SKM-1 treated with dmso at 0.1 percent for 144 hours (cell line): Measurements from ENCODE around the gene CREB3.

Experiments used
- DNase-seq: peaks from one replicate; lab custom pipeline; 2025; ENCODE audit not compliant: unreplicated experiment; lab: John Stamatoyannopoulos, UW

Gene CREB3

DNA sequence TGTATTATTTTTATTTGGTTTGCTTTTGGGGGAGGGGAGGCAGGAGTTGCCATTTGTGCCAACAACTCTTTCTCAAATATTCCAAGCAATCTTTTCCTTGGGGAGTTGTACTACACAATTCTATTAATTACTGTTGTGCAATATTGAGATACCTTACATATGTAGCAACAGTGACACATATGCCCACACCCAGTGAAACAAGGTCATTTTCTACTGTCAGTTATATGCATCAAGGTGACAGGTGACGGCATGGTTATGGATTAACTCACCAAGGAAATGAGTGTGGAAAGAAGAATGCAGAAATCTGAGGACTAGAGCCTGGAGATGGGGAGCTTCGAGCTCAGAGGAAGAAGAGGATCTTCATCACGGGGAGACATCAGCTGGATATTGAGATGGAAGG is 39.5 kb downstream of the CREB3 start:
- DNase-seq: no peak

DNA sequence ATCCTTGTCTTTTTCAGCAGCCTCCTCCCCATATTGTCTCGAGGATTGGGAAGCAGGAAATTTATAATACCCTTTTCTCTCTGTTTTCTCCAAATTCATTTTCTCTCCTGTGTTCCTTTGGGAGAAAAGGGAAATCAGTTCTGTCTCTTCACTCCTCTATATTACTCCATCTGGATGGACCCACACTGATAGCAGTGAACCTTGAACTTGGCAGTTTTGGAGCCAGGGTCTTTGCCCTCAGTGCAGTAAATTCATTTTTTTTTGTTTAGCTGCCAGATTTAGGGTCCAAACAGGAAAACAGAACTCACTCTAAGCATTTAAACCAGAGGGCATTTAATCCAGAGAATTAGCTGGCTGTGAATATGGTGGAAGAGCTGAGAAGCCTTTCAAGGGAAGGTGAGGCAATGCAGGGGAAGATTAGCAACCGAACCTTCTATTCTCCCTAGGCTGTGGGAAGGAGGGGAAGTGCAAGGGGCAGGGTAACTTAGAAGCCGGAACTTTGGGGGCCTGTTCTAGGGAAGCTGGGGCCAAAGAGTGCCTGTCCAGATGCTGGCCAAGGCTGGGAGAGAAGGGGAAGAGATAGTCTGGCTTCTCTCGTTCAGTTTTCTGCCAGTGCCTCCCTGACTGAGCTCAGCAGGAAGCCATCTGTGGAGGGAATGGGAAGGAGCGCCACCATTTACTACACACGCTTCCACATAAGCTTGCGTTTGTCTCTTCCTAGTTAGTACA is 42.6 kb downstream of the CREB3 start:
- peak; percentile 69 for DNase-seq

DNA sequence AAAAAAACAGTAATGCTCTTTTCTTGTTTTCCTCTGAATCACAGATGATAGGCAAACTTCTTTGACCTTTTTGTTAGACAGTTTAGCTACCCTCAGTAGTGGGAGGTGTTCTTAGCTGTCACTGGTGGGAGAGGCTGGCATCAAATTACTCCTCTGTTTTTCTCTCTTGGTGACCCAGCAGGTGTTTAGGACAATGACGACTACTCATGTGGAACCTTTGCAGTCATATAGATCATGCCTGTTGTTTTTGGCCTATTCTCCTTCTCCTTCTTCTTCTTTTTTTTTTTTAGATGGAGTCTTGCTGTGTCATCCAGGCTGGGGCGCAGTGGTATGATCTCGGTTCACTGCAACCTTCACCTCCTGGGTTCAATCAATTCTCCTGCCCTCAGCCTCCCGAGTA is 43.6 kb downstream of the CREB3 start:
- DNase-seq: no peak

DNA sequence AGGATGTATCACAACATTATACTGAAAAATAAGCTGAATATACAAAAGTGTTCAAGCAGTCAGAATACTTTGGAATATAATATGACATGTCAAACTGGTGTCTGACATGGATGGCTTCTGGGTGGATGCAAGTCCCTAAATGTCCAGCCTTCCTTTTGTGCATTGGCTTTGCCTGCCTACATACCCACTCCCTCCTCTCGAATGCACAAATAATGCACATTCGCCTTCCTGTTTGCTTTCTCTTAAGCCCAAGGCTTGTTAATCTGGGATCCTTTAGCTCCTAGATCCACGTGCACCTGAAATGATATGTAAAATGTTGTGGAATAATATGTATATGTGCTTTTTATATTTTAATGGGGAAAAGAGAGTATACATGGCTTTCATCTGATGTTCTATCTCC is 46.0 kb downstream of the CREB3 start:
- no peak for DNase-seq

DNA sequence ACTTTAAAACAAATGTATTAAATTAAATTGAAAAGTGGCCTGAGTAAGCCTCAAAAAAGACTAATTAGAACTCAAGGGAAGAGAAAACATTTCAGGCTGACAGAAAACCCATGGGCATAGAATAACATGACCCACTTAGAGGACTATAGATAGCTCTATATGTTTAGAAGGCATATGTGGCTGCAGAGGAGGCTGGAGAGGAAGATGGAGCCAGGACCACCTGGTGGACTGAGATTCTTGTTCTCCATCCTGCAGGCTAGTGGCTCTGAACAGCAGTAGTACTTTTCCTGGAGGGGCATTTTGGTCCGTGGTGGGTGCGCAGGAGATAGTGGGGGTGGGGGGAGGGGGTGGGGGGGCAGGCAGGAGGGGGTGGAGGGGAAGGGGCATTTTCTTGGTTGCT is 48.6 kb downstream of the CREB3 start:
- DNase-seq: no peak

DNA sequence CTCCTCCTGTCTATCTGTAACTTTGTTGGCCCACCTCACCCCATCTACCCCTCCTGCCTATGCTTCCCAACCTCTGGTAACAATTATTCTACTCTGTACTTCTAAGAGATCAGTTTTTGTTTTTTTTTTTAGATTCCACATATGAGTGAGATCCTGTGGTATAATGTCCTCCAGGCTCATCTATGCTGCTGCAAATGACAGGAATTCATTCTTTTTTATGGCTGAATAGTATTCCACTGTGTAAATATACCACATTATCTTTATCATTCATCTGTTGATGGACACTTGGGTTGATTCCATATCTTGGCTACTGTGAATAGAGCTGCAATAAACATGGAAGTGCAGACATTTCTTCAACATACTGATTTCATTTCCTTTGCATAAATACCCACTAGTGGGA is 51.0 kb downstream of the CREB3 start:
- DNase-seq: no peak
